T-helper 1 cell (primary cell): ENCODE measurements around the gene TAS2R5.
"Not testable (repeated sequence)": the region's sequence is repeated elsewhere in the genome, so short reads cannot be mapped to it uniquely, and the experiment has no call there.

ENCODE experiments used
- DNase-seq, 5 donors: peaks; one replicate each; pipeline ENCODE4 v3.0.0-alpha.2; 2012 to 2020
- total RNA-seq, 4 donors: gene quantifications; one replicate each; lab custom pipeline; 2026; lab: John Stamatoyannopoulos, UW

Gene TAS2R5, protein sequence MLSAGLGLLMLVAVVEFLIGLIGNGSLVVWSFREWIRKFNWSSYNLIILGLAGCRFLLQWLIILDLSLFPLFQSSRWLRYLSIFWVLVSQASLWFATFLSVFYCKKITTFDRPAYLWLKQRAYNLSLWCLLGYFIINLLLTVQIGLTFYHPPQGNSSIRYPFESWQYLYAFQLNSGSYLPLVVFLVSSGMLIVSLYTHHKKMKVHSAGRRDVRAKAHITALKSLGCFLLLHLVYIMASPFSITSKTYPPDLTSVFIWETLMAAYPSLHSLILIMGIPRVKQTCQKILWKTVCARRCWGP
- total RNA-seq: 0.59 to 1.6 (median 0.61) reads per million in 4 donors

DNA sequence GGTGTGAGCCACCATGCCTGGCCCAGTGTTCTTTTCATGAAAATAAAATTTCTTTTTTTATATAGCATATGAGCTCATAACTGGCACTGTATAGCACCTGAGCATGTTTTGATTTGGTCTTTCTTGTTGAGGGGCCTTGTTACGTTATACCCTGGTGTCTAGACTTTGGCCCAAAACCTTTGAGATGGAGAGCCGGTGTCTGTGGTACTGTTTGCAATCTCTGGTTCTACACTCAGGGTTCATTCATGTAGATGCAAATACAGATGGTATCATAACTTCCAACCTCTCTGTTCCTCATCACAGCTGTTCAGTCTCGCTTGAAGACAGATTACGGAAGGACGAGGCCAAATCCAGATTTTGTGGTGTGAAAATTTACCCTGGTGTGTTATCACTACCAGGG, at the start of gene TAS2R5:
Gene TAS2R5, plus strand, starts transcription at position 301 of the 400 bp plus-strand sequence. CDS start 145 bp downstream, outside the sequence.
- no peak for DNase-seq

DNA sequence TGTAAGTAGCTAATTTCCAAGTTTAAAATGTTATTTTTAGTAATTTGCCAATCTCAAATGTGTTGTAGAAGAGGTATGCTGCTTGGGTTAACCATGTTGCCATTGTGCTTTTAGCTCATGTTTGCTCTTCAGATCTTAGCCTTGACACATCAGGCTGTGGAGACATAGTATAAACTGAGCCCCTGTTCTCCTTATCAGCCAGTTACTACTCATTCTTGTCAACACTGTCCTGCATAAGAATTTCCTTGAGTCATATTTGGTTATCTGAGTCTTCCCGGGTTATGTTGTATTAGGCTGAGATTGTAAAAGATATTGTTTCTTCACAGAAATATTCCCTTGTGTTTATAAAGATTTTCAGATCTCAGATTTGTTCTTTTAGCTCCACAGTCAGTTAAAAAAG, 47.8 kb upstream of the TAS2R5 start:
- no peak for DNase-seq

DNA sequence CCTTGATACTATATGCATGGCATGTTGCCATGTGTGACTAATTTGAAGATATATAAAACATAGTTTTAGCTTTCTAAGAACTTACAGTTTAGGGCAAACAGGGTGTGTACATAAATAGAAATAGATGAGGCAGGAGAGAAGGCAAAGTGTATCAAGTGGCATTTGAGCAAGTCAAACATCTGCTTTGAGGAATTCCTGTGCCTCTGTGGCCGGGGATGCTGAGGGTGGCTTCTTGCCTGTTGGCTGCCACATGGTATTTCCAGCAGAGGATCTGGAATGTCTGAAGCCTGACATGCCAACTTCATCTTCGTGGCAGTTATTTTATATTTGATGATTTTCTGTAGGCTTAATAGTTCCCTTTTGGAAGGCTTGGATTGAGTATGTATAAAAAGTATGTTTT, 45.9 kb upstream of the TAS2R5 start:
- no peak for DNase-seq

DNA sequence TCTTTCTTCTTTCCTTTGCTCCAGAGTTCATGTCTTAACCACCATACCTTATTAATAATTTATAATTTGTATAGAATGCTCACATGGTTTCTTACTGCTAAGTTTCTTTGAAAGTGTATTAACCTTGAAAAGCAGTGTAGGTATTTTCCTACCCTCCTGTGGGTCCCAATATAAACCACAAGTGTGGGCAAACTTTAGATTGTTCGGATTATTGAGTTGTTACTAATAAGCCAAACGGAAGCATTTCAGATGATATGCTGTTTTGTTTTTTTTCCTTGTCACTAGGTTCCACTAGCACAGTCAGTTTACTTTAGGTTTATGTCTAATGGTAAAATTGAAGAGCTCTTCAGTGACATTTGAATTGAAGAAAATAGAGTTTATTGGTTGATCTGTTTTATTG, 41.6 kb upstream of the TAS2R5 start:
- DNase-seq: no peak

DNA sequence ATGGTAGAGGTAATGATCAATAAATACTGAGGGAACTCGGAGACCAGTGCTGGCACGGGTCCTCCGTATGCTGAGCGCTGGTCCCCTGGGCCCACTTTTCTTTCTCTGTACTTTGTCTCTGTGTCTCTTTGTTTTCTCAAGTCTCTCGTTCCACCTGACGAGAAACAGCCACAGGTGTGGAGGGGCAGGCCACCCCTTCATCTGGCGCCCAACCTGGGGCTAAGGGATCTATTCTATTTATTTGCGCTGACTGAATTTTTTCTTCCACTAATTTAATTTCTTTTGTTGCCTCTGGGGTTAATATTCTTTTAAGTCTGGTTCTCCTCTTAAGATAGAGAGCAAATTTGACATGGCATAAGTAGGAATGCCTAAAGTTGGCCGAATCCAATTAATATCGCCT, 38.1 kb upstream of the TAS2R5 start:
- DNase-seq: not testable (repeated sequence)

DNA sequence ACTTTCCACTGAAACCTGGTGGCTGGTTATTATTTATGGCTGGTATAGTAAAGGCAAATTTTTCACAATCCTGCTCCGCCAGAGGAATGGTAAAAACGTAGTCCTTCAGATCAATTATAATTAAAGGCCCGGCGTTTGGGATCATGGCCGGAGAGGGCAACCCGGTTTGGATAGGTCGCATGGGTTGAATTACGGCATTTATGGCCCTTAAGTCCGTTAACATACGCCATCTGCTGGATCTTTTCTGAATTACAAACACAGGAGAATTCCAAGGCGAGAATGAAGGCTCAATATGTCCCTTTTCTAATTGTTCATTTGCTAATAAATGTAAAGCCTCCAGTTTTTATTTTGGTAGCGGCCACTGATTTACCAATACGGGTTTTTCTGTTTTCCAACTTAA, 37.4 kb upstream of the TAS2R5 start:
- no peak for DNase-seq

DNA sequence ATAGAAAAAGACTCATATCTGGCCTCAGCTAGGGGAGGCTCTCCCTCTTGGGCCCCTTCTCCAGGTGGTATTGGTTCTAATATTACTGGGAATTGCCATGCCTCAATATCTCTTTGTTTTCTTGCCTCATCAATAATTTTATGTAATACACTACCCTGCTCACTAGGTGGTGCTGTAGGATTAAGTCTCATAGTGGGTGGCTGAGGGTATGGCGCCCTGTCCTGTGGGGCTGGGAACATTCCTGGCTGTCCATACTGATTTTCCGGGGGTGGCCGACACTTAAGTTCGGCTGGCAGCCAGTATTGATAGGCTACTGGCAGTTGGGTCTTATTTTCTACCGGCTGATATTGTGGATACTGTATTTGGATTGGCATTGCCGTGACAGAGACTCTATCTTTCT, 35.1 kb upstream of the TAS2R5 start:
- DNase-seq: peak in 1 of 5 donors; percentile 7

DNA sequence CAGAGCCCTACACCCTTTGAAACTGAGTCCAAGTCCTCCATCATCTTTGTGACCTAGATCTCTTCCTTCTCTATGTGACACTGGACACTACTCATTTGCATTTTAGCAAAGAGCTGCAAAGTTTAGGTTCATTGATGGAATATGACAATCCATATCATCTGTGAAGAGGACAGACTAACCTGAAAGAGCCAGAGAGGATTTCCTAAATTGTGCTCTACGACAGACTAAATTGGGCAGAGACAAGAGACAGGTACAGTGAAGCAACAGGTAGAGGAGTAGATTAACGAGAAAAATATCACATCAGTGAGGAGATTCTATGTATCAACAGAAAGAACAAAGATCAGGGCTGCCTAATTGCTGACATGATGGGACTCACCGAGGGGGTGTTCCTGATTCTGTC, 26.2 kb upstream of the TAS2R5 start, which contains the start of gene TAS2R3:
Gene TAS2R3, plus strand, starts transcription at position 301 of the 400 bp plus-strand sequence. Its CDS starts 62 bp downstream, at position 363.
- no peak for DNase-seq

DNA sequence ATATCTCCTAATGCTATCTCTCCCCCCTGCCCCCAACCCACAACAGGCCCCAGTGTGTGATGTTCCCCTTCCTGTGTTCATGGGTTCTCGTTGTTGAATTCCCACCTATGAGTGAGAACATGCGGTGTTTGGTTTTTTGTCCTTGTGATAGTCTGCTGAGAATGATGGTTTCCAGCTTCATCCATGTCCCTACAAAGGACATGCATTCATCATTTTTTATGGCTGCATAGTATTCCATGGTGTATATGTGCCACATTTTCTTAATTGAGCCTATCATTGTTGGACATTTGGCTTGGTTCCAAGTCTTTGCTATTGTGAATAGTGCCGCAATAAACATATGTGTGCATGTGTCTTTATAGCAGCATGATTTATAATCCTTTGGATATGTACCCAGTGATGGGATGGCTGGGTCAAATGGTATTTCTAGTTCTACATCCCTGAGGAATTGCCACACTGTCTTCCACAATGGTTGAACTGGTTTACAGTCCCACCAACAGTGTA, 19.9 kb upstream of the TAS2R5 start:
- DNase-seq: not testable (repeated sequence)

DNA sequence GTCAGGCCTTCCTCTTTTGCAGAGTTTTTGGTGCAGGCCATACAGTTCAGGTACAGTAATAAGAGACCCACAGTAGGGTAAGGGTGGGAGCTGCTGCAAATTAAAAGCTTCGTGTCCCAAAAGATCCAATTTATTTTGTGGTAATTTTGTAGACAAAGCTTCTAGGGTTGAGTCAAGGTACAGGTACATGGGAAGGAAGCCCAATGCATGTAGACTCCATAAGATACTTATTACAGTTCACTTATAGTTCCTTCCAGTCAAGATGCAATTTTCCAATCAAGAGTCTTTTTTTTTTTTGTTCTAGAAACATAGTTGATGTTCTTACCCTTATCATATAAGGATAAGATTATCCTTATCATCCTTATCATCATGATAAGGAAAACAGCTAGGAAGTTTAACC, 13.6 kb upstream of the TAS2R5 start, which contains the start of gene TAS2R4:
Gene TAS2R4, plus strand, starts transcription at position 301 of the 400 bp plus-strand sequence. CDS start 1,815 bp downstream, outside the sequence.
- no peak for DNase-seq

DNA sequence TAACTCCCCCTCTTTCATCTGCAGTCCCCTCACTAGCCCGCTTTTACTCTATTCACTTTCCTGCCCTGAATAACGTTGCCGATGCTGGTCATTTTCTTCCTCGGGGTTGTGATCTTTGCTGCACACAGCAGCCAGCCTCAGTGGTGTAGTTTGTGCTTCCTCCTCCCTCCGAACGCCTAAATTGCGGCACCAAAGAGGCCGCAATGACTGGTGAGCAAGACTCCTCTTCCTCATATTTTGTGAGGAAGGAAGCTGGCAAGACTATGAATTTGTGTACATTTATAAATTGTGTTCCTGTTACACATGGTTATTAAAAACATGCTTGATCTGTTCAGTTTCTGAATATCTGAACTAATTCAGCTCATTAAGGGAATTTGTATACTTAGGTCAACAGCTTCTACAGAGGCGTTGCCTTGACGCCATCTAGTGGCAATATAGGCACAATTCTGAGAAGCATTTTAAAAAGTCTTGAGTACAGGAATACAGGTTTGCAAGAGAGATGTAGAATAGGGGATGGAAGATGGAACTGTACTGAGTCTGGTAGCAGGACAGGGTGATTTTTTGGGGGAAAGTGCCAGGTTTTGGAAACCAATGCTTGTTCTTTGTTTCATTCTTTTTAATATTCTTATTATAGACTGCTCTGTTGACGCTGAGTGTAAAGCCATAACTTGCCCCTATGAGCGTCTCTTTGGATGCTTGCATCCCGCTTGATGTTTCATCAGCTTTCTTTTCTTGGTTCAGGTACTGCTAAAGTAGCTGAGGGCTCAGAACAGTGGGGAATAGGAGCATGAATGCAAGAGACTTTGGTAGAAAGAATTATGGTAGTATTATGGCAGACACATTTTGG, 4.1 kb upstream of the TAS2R5 start:
- DNase-seq: peak in 2 of 5 donors; percentile 6 to 48

DNA sequence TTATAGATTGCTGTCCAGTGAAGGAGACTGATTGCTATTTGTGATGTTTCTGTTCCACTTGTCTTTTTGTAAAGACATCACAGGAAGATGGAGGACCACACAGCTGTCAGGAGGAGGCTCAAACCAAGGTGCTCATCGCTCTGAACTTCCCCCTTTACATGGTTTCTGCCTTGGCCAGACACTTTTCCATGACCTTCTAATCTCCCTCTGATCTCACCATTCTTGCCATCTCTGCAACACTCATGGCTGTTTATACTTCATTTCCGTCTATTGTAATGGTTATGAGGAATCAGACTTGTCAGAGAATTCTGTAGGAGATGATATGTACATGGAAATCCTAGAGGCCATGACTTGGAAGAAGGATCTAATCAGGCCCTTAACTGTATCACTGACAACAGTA, 1.7 kb upstream of the TAS2R5 start:
- no peak for DNase-seq

DNA sequence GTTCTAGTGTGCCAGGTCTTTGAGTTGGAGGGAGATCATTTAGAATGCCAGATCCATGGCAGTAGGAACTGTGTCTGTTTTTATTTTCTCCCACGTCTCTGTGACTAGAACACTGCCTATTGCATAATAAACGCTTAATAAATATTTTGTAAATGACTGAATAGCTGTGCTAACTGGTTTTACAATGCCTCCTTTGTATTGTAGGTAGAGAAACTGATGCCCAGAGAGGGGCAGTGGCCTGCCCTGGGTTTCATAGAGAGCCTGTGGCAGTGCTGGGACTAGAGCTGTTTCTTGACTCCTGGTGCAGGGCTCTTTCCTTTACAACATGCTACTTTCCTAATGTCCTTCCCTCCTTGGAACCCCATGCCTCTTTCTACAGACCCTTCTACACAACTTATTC, 2.5 kb downstream of the TAS2R5 start:
- no peak for DNase-seq

DNA sequence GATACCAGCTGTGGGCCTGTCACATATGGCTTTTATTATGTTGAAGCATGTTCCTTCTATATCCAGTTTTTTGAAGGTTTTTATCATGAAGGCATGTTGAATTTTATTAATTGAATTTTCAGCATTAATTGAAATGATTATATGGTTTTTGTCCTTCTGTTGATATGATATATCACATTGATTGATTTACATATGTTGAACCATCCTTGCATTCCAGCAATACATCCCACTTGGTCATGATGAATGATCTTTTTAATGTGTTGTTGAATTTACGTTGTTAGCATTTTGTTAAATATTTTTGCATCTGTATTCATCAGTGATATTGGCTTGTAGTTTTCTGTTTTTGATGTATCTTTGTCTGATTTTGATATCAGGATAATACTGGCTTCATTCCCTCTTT, 30.1 kb downstream of the TAS2R5 start:
- no peak for DNase-seq

DNA sequence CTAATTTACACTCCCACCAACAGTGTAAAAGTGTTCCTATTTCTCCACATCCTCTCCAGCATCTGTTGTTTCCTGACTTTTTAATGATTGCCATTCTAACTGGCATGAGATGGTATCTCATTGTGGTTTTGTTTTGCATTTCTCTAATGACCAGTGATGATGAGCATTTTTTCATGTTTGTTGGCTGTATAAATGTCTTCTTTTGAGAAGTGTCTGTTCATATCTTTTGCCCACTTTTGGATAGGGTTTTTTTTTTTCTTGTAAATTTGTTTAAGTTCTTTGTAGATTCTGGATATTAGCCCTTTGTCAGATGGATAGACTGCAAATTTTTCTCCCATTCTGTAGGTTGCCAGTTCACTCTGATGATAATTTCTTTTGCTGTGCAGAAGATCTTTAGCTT, 32.4 kb downstream of the TAS2R5 start:
- DNase-seq: not testable (repeated sequence)

DNA sequence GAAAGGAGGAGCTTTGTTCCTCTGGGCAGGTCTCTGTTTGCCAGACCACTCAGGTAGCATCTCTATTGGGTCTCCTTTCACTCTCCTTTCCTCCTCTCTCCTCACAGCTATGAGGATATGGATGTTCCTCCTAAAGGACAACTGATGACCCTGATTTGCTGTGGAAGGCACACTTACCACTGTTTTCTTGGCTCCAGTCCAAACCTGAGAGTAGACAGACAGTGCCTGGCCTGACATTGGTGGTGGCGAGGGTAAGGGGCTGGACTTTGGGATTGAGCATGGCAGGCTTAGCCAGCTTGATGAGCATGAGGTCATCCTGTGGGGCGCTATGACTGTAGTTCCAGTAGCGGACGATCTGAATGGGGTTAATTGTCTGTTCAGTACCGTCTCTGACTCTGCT, 47.7 kb downstream of the TAS2R5 start:
- DNase-seq: no peak

DNA sequence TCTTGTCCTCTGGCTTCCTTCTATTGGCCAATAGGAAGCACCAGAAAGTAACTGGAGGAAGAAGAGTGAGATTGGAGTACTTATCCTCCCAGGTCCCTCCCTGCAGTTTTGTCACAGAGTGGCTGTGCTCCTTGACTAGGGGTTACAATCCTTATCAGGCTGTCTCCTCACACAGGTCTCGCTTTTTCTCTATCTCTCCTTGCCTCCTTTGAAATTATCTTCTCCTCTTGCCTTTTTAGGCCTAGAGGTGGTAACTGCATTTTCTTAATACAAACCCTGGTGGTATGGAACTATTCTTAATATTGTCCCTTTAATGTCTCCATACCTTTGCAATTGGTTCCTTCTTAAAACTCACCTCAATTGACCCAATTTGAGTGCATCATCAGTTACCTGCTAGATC, 48.6 kb downstream of the TAS2R5 start:
- no peak for DNase-seq

DNA sequence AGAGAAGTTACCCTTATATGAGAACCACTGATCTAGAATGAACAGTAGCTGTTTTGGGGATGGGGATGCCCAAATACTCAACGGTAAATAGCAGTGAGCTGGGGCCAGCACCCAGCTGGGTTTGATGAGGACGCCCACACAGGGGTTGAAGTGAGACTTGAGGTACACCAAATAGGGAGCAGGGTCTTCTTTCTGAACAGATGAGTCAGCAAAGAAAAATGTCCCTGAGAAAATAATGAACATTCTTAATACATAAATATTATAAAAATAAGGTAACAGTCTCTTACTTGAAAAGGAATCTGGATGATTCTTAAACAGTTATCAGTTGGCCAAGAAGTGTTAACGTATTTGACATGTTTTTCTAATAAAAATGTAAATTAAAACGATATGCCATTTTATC, 49.2 kb downstream of the TAS2R5 start:
- DNase-seq: no peak

DNA sequence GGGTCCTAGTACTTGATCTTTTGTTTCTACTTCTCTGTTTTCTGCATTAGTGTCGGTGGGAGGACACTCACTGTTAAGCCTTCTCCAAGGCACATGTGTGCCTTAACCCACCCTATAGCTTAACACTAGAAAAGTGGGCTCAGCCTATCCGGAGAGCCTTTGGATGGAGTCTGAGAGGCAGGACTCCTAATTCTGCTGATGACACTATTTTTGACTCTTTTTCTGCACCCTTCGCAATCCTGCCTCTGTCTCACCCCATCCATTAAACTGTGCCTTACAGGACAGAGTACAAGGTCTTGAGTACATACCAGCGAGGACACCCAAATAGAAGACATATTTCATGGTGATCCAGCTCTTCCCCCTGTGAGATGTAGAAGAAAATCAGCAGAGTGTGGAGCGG, 50.7 kb downstream of the TAS2R5 start:
- no peak for DNase-seq
